ENCODE measurements around the gene DCTPP1. TPM values are rescaled to one million over a fixed set of nuclear protein-coding genes. Genes with fewer than 3 reads are reported as not detected.
"Not testable (repeated sequence)": the region's sequence is repeated elsewhere in the genome, so short reads cannot be mapped to it uniquely, and the experiment has no call there.

Gene DCTPP1
- total and polyA plus RNA-seq, 2 of the 4 experiments (the other 2 are of a cell fraction), result 24.9 to 45.5 TPM

GRCh38 chr16:30396627-30397026 lies 33.2 kb downstream of the DCTPP1 start:
- CTCF ChIA-PET; H3K27ac ChIP-seq (ENCODE audit: insufficient read depth, low read length); H3K4me1 ChIP-seq (ENCODE audit: control insufficient read depth, insufficient read depth, low read length); H4K20me1 ChIP-seq (ENCODE audit: insufficient read depth, low read length); H4K5ac ChIP-seq (ENCODE audit: low read depth, low read length); H2AK9ac ChIP-seq (replicated peaks; ENCODE audit: low read depth, low read length, poor library complexity); H2BK120ac ChIP-seq (ENCODE audit: low read depth, low read length); H3K18ac ChIP-seq (ENCODE audit: low read depth, low read length); H3K4me2 ChIP-seq (ENCODE audit: low read depth, low read length); ATAC-seq (ENCODE audit: low read depth); H3K9me3 ChIP-seq (ENCODE audit: control insufficient read depth, insufficient read depth, low read length); H3K23ac ChIP-seq (ENCODE audit: low read depth, low read length); POLR2A ChIA-PET (ENCODE audit: unreplicated experiment); BruUV-seq (replicated peaks); dilution Hi-C loops (cut with HindIII; ENCODE audit: low sequenced_read_pairs, unreplicated experiment); H3K4me3 ChIP-seq (ENCODE audit: insufficient read depth, low read depth, low read length); H3K9ac ChIP-seq (ENCODE audit: low read depth, low read length); H2BK5ac ChIP-seq (ENCODE audit: low read depth, low read length, poor library complexity, severe bottlenecking); H2BK20ac ChIP-seq (ENCODE audit: low read depth, low read length); H3K27me3 ChIP-seq (ENCODE audit: control insufficient read depth, insufficient read depth, low read length); H2BK15ac ChIP-seq (ENCODE audit: low read depth, low read length); H3K14ac ChIP-seq (replicated peaks; ENCODE audit: low read depth, low read length); in situ Hi-C loops (cut with MboI; ENCODE audit: low sequenced_read_pairs); H3K4ac ChIP-seq (ENCODE audit: low read depth, low read length); H4K91ac ChIP-seq (ENCODE audit: insufficient read depth, low read depth, low read length); H3K9me1 ChIP-seq (ENCODE audit: insufficient read depth, low read length); intact Hi-C loops (cut with micrococcal nuclease); H3K56ac ChIP-seq (ENCODE audit: extremely low read depth, insufficient read depth, low read length); H4K8ac ChIP-seq (ENCODE audit: low read depth in 2 of 2, low read length in 2 of 2); H2AFZ ChIP-seq (replicated peaks; ENCODE audit: low read length, poor library complexity); DNase-seq; H2AK5ac ChIP-seq (ENCODE audit: low read depth, low read length): not testable (repeated sequence)
- H3K36me3 ChIP-seq (ENCODE audit: control insufficient read depth, insufficient read depth, low read length), result peaks cover 12% of the 10 kb centered on the region; the same call in 1 of the 2 replicates
- H3K79me1 ChIP-seq (ENCODE audit: low read depth in 1 of 2, low read length in 2 of 2), result peaks cover 0 to 52% of the 10 kb centered on the region in 2 experiments
- no CpG with 5 or more reads among the region's 4 CpGs for WGBS, 2 experiments (ENCODE audit: extremely low coverage in 2 of 2, insufficient read length in 1 of 2)
